Nephron progenitor cell (in vitro differentiated cells): ENCODE results near the gene HSH2D.

ENCODE experiments used
- DNase-seq: peaks from one replicate; pipeline ENCODE4 v3.0.0; 2021
- H3K27ac Mint-ChIP-seq: 2 replicates; pipeline ENCODE4 v1.8.0; 2021; ENCODE audit warnings: mild to moderate bottlenecking, moderate library complexity, mixed read lengths
- H3K27me3 Mint-ChIP-seq: 2 replicates; pipeline ENCODE4 v1.8.0; 2021; ENCODE audit warnings: mild to moderate bottlenecking, low read depth, mixed read lengths; ENCODE audit not compliant: poor library complexity
- H3K36me3 Mint-ChIP-seq: 2 replicates; pipeline ENCODE4 v1.8.0; 2021; ENCODE audit warnings: low read depth, mixed read lengths
- H3K4me1 Mint-ChIP-seq: 2 replicates; pipeline ENCODE4 v1.8.0; 2021; ENCODE audit warnings: mixed read lengths
- H3K4me3 Mint-ChIP-seq: 2 replicates; pipeline ENCODE4 v1.8.0; 2021; ENCODE audit warnings: mild to moderate bottlenecking, moderate library complexity, mixed read lengths
- H3K9me3 Mint-ChIP-seq: 2 replicates; pipeline ENCODE4 v1.8.0; 2021; ENCODE audit warnings: mild to moderate bottlenecking, moderate library complexity, mixed read lengths
- CTCF ChIP-seq: fragments of 200-600 bp; sonication (generic); IDR thresholded peaks from 2 replicates; pipeline ENCODE4 v1.5.0; 2021; ENCODE audit warnings: antibody characterized with exemption

The HSH2D gene

DNA sequence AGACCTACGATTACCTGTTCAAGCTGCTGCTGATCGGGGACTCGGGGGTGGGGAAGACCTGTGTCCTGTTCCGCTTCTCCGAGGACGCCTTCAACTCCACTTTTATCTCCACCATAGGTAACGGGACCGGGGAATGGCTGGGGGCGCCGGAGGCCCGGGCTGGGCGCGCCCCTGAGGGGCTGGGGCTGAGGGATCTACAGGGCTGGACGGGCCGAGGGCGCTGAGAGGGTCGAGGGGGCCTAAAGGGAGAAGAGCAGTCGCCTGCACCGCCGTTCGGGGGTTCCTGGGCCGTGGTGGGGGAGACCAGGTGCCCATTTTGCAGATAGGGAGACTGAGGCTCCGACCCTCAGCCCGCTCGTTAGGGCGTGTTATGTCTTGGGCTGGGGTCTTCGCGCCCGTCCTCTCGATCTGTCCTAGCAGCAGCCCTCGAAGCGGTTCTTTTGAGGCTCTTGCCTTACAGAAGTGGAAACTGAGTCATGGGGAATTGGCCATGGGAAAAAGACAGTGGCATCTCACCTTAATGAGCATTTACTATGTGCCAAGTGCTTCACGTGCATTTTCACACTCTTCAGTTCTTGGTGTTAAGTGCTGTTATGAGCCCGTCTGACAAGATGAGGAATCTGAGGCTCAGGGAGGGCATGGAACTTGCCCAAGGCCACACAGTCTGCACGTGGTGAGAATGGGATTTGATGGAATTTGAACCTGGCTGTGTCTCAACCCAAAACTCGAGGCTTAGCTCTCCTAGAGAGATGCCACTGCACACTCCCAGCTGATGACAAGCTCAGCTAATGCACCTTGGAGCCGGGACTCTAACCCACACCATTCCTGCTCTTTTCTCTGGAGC, 31.4 kb upstream of the HSH2D start:
- DNase-seq, result no peak
- Mint-ChIP-seq H3K27me3 (peaks cover 3% of the 10 kb centered on the region), H3K27ac (peak overlapping the region; percentile 98), H3K36me3 (no peaks in the 10 kb centered on the region), H3K4me1 (peaks cover 31% of the 10 kb centered on the region), H3K9me3 (no peaks in the 10 kb centered on the region), H3K4me3 (peak overlapping the region; percentile 98)
- TF ChIP-seq CTCF, result no peak

DNA sequence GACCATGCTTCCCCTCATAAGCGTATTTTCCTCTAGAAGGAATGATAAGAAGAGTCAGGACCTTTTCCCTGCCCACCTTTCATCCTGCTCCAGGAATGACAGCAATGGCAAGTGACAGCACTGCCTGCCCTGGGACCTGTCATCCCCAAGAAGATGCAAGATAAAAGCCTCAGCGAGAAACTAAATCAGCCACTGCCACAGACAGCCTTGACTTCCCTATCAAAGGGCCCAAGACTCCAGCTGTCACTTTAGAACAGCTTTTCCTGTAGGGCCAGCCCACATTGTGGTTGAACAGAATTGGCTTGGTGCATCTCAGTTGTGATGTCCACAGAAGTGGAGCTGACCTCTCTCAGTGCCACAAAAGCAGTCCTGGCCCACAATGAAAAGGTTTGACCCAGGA, 30.7 kb upstream of the HSH2D start:
- Mint-ChIP-seq H3K27ac (no peak overlapping the region), H3K36me3 (peaks cover 6% of the 10 kb centered on the region), H3K4me1 (peaks cover 25% of the 10 kb centered on the region), H3K27me3 (peaks cover 3% of the 10 kb centered on the region), H3K9me3 (no peaks in the 10 kb centered on the region), H3K4me3 (peak overlapping the region; percentile 98)
- DNase-seq, result no peak
- TF ChIP-seq CTCF, result no peak

DNA sequence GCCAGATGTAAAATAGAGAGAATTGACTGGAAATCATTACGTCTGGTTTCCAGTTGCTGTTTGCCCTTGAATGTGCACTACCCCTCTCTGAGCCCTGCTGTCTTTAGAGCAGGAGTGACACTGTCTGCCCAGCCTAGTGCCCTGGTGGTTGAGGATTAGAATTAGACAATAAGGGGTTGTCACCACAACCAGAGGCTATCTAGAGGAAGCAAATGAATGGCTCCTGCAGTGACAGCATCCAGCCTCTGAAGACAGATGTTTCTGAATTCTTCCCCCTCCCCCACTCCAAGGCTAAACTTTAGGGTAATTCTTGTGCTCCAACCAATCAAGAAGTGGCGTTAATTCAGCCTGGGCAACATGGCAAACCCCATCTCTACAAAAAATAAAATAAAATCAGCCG, 29.8 kb upstream of the HSH2D start:
- Mint-ChIP-seq H3K4me3 (peak overlapping the region; percentile 59), H3K27me3 (peaks cover 3% of the 10 kb centered on the region), H3K4me1 (peaks cover 25% of the 10 kb centered on the region), H3K27ac (no peak overlapping the region), H3K9me3 (no peaks in the 10 kb centered on the region), H3K36me3 (peaks cover 12% of the 10 kb centered on the region)
- DNase-seq, result no peak
- no peak for TF ChIP-seq CTCF

GRCh38 chr19:16115301-16116039, 28.0 kb upstream of the HSH2D start:
- no peaks in the 10 kb centered on the region for H3K9me3 Mint-ChIP-seq
- no peak overlapping the region for H3K4me3 Mint-ChIP-seq
- peaks cover 25% of the 10 kb centered on the region for H3K4me1 Mint-ChIP-seq
- no peak for TF ChIP-seq CTCF
- no peaks in the 10 kb centered on the region for H3K27me3 Mint-ChIP-seq
- DNase-seq, result no peak
- H3K36me3 Mint-ChIP-seq, result peaks cover 21% of the 10 kb centered on the region
- H3K27ac Mint-ChIP-seq, result no peak overlapping the region

GRCh38 chr19:16116067-16116466, 27.4 kb upstream of the HSH2D start:
- TF ChIP-seq CTCF, result no peak
- DNase-seq, result no peak
- Mint-ChIP-seq H3K4me1 (peaks cover 25% of the 10 kb centered on the region), H3K27me3 (no peaks in the 10 kb centered on the region), H3K27ac (no peak overlapping the region), H3K36me3 (peaks cover 21% of the 10 kb centered on the region), H3K9me3 (no peaks in the 10 kb centered on the region), H3K4me3 (no peak overlapping the region)
